ENCODE results near the gene ZCWPW2.

The ZCWPW2 gene

DNA sequence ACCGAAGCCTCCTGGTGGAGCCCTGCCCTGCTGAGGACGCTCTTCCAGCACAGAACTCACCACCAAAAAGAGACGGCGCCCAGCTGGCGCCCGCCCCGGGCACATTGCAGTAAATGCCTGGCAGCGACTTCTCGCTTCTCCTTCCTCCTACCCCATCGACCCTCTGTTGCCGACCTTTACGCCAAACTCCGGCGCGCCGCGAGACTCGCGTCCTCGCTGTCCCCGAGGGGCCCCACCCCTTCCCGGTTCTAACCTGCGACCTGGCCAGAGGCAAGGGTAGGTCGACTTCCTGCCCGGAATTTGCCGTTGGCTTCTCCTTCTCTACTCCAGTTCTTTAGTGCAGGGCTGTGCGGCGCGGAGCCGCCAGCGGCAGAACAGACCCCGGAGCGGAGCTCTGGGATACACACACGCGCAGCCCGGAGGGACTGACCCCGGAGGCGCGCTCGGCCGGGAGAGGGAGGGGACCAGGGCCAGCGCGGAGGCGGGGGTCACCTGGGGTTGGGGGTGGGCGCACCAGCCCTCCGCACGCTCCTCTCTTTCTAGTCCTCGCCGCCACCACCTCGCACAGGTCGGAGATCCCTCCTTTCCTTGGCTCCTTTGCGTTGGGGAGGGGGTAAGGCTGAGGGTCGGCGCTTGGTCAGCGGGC is 226.7 kb downstream of the ZCWPW2 start:
- H3K27me3 ChIP-seq (ENCODE audit: control insufficient read depth, insufficient read depth, low read length): peaks cover 67% of the 10 kb centered on the region
- H3K4me3 ChIP-seq (ENCODE audit: low read depth, low read length): peak overlapping the region; percentile 85
- peaks cover 12% of the 10 kb centered on the region for H3K4me1 ChIP-seq (ENCODE audit: control insufficient read depth, insufficient read depth, low read length)
- H3K36me3 ChIP-seq (ENCODE audit: control insufficient read depth, insufficient read depth, low read length): no peaks in the 10 kb centered on the region
- peak overlapping the region; percentile 50; the same call in 1 of the 2 replicates for H3K27ac ChIP-seq (ENCODE audit: low read depth, low read length)
- peak overlapping the region; percentile 56 for H3K9ac ChIP-seq (ENCODE audit: low read length)
- H3K9me3 ChIP-seq (ENCODE audit: control insufficient read depth, insufficient read depth, low read depth, low read length): no peaks in the 10 kb centered on the region

Data from HUES6 (cell line).